IPS-20b (cell line): Measurements from ENCODE around the gene MYO7B.

Source experiments
- H3K27ac ChIP-seq: one replicate; pipeline ENCODE4 v1.5.1; 2013; ENCODE audit warnings: low read length
- H3K27me3 ChIP-seq: 2 replicates; pipeline ENCODE4 v1.6.1; 2013; ENCODE audit warnings: mild to moderate bottlenecking, low read length, inconsistent platforms; ENCODE audit not compliant: insufficient read depth
- H3K36me3 ChIP-seq: 2 replicates; pipeline ENCODE4 v1.6.1; 2013; ENCODE audit warnings: low read depth, mild to moderate bottlenecking, inconsistent platforms, low read length, moderate library complexity; ENCODE audit not compliant: insufficient read depth
- H3K4me1 ChIP-seq: 2 replicates; pipeline ENCODE4 v1.6.1; 2013; ENCODE audit warnings: mild to moderate bottlenecking, control low read depth, inconsistent platforms, low read length, moderate library complexity; ENCODE audit not compliant: insufficient read depth
- H3K4me3 ChIP-seq: 2 replicates; pipeline ENCODE4 v1.5.1; 2013; ENCODE audit warnings: mild to moderate bottlenecking, low read length, inconsistent platforms
- H3K9ac ChIP-seq: 2 replicates; pipeline ENCODE4 v1.6.1; 2013; ENCODE audit warnings: low read depth, mild to moderate bottlenecking, inconsistent platforms, low read length, moderate library complexity
- H3K9me3 ChIP-seq: 2 replicates; pipeline ENCODE4 v1.6.1; 2013; ENCODE audit warnings: mild to moderate bottlenecking, low read depth, low read length, inconsistent platforms; ENCODE audit not compliant: insufficient read depth

Gene MYO7B

GRCh38 chr2:127676906-127677305 is 141.4 kb downstream of the MYO7B start:
- H3K36me3 ChIP-seq = no peaks in the 10 kb centered on the region

GRCh38 chr2:127678531-127678930 is 143.0 kb downstream of the MYO7B start:
- H3K9me3 ChIP-seq = no peaks in the 10 kb centered on the region
- no peaks in the 10 kb centered on the region for H3K36me3 ChIP-seq
- H3K27ac ChIP-seq = no peak overlapping the region
- H3K9ac ChIP-seq = no peak overlapping the region
- H3K4me3 ChIP-seq = no peak overlapping the region
- peaks cover 49% of the 10 kb centered on the region for H3K27me3 ChIP-seq
- H3K4me1 ChIP-seq = 0 out of 2 replicates have a peak, but pooled peaks cover 4% of the 10 kb centered on the region

More at GRCh38 chr2:127676906-127677305, 141.4 kb downstream of the MYO7B start:
- 0 out of 2 replicates have a peak, but pooled peaks cover 4% of the 10 kb centered on the region for H3K4me1 ChIP-seq
- no peak overlapping the region for H3K27ac ChIP-seq
- H3K9ac ChIP-seq = no peak overlapping the region
- H3K27me3 ChIP-seq = peaks cover 61% of the 10 kb centered on the region
- H3K4me3 ChIP-seq = no peak overlapping the region
- no peaks in the 10 kb centered on the region for H3K9me3 ChIP-seq

- Histone ChIP-seq H3K9me3 (no peaks in the 10 kb centered on the region), H3K4me3 (no peak overlapping the region), H3K27me3 (peaks cover 44% of the 10 kb centered on the region), H3K36me3 (no peaks in the 10 kb centered on the region), H3K9ac (no peak overlapping the region), H3K4me1 (0 out of 2 replicates have a peak, but pooled peaks cover 4% of the 10 kb centered on the region), H3K27ac (no peak overlapping the region)
Observed at GRCh38 chr2:127678991-127679390, 143.5 kb downstream of the MYO7B start.

- Histone ChIP-seq H3K9ac (no peak overlapping the region), H3K27ac (no peak overlapping the region), H3K4me1 (0 out of 2 replicates have a peak, but pooled peaks cover 4% of the 10 kb centered on the region), H3K27me3 (peaks cover 36% of the 10 kb centered on the region), H3K4me3 (no peak overlapping the region), H3K36me3 (no peaks in the 10 kb centered on the region), H3K9me3 (no peaks in the 10 kb centered on the region)
Observed at GRCh38 chr2:127679680-127680361, 144.3 kb downstream of the MYO7B start.

GRCh38 chr2:127680706-127681287 is 145.3 kb downstream of the MYO7B start:
- Histone ChIP-seq H3K4me1 (0 out of 2 replicates have a peak, but pooled peaks cover 3% of the 10 kb centered on the region), H3K4me3 (no peak overlapping the region), H3K9ac (no peak overlapping the region), H3K36me3 (no peaks in the 10 kb centered on the region), H3K27me3 (peaks cover 29% of the 10 kb centered on the region), H3K27ac (no peak overlapping the region), H3K9me3 (no peaks in the 10 kb centered on the region)

GRCh38 chr2:127681288-127681804 is 145.9 kb downstream of the MYO7B start:
- Histone ChIP-seq H3K36me3 (no peaks in the 10 kb centered on the region), H3K4me1 (no peaks in the 10 kb centered on the region), H3K27me3 (peaks cover 23% of the 10 kb centered on the region), H3K9ac (no peak overlapping the region), H3K27ac (no peak overlapping the region), H3K9me3 (no peaks in the 10 kb centered on the region), H3K4me3 (no peak overlapping the region)

- Histone ChIP-seq H3K4me3 (no peak overlapping the region), H3K4me1 (no peaks in the 10 kb centered on the region), H3K27ac (no peak overlapping the region), H3K27me3 (peaks cover 15% of the 10 kb centered on the region), H3K9me3 (no peaks in the 10 kb centered on the region), H3K36me3 (no peaks in the 10 kb centered on the region), H3K9ac (no peak overlapping the region)
Observed at GRCh38 chr2:127681976-127682857, 146.7 kb downstream of the MYO7B start.

- Histone ChIP-seq H3K27me3 (peaks cover 6% of the 10 kb centered on the region), H3K4me1 (no peaks in the 10 kb centered on the region), H3K4me3 (no peak overlapping the region), H3K27ac (no peak overlapping the region), H3K36me3 (no peaks in the 10 kb centered on the region), H3K9ac (no peak overlapping the region), H3K9me3 (no peaks in the 10 kb centered on the region)
Observed at GRCh38 chr2:127683056-127683455, 147.6 kb downstream of the MYO7B start.

- Histone ChIP-seq H3K9ac (no peak overlapping the region), H3K27me3 (no peaks in the 10 kb centered on the region; the same call in 1 of the 2 replicates), H3K4me3 (no peak overlapping the region), H3K27ac (no peak overlapping the region), H3K9me3 (no peaks in the 10 kb centered on the region), H3K4me1 (no peaks in the 10 kb centered on the region), H3K36me3 (no peaks in the 10 kb centered on the region)
Observed at GRCh38 chr2:127683757-127684156, 148.3 kb downstream of the MYO7B start.

GRCh38 chr2:127685410-127686080 is 150.1 kb downstream of the MYO7B start:
- Histone ChIP-seq H3K4me1 (no peaks in the 10 kb centered on the region), H3K27me3 (no peaks in the 10 kb centered on the region; the same call in 1 of the 2 replicates), H3K9ac (no peak overlapping the region), H3K36me3 (no peaks in the 10 kb centered on the region), H3K27ac (no peak overlapping the region), H3K9me3 (peaks cover 15% of the 10 kb centered on the region), H3K4me3 (no peak overlapping the region)
